NCI-H1092 (cell line): ENCODE data around the gene PPP1R3D.
"Not testable (repeated sequence)": the region's sequence is repeated elsewhere in the genome, so short reads cannot be mapped to it uniquely, and the experiment has no call there.

Experiments
- DNase-seq: peaks from one replicate; lab custom pipeline; 2025; lab: John Stamatoyannopoulos, UW

Gene PPP1R3D

DNA sequence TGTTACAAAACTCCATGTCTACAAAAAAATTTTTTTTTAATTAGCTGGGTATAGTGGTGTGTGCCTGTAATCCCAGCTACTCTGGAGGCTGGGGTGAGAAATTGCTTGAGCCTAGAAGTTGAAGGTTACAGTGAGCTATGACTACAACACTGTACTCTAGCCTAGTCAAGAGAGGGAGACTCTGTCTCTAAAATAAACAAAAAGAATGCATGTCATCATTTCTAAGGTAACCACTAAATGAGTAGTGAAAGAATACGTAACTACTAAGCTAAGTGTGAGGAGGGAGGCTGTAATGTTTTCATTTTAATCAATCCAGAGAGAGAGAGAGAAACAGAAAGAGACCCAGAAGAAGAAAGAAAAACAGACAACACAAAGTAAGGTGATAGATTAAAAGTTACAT lies 16.6 kb downstream of the PPP1R3D start:
- DNase-seq: no peak

- DNase-seq: no peak
Measured at GRCh38 chr20:59920944-59921343, 19.2 kb downstream of the PPP1R3D start.

DNA sequence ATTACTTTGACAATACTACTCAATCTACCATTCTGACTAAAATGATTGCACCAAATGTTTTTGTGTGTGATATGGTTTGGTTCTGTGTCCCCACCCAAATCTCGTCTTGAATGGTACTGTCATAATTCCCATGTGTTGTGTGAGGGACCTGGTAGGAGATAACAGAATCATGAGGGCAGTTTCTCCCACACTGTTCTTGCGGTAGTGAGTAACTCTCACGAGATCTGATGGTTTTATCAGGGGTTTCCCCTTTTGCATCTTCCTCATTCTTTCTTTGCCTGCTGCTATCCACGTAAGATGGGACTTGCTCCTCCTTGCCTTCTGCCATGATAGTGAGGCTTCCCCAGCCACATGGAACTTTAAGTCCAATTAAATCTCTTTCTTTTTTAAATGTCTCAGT lies 27.5 kb downstream of the PPP1R3D start:
- no peak for DNase-seq

DNA sequence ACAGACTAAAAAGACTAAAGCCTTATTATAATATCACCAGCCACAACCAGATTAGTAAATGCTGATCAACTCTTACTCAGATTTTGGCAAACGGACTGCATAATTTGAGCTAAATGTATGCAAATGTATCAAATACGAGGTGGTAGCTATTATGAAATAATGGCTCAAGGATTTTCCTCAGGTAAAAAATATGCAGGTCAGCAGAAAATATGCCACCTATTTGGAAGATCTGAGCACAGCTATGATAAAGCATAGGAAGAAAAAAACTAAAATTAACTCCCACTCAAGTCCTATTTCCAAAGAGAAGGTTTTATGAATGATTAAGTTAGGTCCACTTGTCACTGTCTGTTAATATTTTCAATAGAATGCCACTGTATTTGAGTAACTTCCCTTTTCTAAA lies 29.1 kb downstream of the PPP1R3D start:
- DNase-seq: no peak

DNA sequence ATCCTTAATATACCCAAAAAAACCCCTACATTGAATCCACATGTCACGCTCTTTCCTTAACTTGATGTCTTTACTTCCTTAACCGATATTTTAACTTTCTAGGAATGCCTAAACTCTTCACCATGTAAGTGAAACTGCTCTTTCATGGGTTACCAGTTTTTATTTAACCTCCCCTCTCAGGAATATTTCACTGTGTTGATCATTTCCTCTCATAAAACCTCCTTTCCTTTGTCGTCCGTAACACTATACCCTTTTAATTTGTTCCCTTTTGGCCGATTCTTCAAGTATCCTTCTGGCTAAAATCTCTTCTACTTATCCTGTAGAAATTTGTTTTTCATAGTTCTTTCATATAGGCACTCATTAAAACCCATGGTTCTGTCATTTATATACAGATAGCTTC lies 31.2 kb downstream of the PPP1R3D start:
- no peak for DNase-seq

- DNase-seq: no peak
Measured at GRCh38 chr20:59903621-59904020, 36.5 kb downstream of the PPP1R3D start.

DNA sequence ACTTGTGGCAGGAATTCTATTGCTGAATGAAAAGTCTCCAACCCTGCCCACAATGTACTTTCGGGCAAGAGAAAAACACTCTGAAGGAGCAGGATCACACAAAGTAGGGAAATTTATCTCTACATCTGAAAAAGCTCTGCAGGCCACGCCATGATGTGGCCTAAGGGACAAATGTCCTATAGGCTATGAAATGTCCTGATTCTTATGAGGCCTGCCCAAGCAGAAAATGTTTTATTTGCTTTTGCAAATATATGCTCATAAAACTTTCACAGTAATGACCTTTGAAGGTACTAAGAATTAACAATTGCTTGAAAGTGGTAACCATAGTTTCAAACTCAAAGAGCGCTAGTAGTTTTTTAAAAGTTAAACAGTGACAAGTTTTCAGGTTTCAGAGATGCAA lies 37.6 kb downstream of the PPP1R3D start:
- DNase-seq: no peak

DNA sequence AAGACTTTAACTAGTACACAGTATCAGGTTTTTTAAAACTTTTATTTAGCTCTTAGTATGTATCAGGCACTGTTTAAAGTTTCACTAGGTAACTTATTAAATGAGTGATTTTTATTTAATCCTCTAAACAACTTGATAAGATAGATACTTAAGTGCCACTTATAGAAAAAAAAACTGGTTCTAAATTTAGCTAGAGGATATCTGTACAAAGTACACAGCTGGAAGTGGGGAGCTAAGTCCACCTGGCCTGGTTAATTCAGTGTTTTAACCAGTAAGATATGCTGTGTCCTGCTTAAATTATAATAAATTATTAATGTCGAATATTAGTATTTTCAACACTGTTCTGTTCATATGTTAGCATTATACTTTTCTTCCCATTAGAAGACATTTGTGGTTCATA lies 44.2 kb downstream of the PPP1R3D start:
- DNase-seq: no peak

DNA sequence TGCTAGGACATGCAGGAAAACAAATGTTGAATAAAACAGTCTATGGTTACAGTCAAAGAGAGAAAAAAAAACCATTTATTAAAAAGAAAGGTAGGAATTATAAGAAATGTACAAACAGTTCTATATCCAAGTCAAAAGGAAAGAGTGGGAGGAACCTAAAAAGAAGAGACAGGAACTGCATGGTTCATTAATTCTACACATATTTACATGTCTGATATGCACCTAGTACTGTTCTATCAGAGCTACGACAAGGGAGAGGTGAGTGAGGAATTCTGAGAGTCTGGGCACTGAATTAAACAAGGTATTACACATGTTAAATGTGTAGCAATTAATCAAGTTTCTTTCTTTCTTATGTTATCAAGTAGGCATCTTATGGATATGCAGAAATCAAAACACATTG lies 48.5 kb downstream of the PPP1R3D start:
- DNase-seq: no peak

DNA sequence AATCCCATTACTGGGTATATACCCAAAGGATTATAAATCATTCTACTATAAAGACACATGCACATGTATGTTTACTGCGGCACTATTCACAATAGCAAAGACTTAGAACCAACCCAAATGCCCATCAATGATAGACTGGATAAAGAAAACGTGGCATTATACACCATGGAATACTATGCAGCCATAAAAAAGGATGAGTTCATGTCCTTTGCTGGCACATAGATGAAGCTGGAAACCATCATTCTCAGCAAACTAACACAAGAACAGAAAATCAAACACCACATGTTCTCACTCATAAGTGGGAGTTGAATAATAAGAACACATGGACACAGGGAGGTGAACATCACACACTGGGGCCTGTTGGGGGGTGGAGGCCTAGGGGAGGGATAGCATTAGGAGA lies 50.1 kb downstream of the PPP1R3D start:
- DNase-seq: not testable (repeated sequence)

DNA sequence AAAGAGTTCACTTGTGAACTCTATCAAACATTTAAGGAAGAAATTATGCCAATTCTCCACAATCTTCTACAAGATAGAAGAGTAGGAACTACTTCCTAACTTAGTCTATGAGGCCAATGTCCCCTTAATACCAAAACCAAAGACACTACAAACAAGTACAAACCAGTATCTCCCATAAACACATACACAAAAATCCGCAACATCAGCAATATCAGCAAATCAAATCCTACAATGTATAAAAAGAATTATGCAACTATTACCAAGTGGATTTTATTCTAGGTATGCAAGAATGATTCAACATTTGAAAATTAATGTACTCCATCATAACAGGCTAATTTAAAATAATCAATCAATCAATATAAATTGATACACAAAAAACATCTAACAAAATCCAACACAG lies 52.1 kb downstream of the PPP1R3D start:
- no peak for DNase-seq
